Choroid plexus epithelial cell (primary cell): ENCODE data around the gene CARD14.
"Not testable (repeated sequence)": the region's sequence is repeated elsewhere in the genome, so short reads cannot be mapped to it uniquely, and the experiment has no call there.

ENCODE experiments used
- DNase-seq: peaks from one replicate; pipeline ENCODE4 v3.0.0-alpha.2; 2010; ENCODE audit warnings: low read depth
- H3K4me3 ChIP-seq: 2 replicates; pipeline ENCODE4 v1.5.1; 2011; ENCODE audit warnings: low read depth, mild to moderate bottlenecking, control low read depth, low read length, moderate library complexity
- CTCF ChIP-seq: conservative IDR thresholded peaks from 2 replicates; pipeline ENCODE4 v1.5.1; 2011; ENCODE audit warnings: low read depth, mild to moderate bottlenecking, control low read depth, inconsistent platforms, low read length, moderate library complexity

Gene CARD14

GRCh38 chr17:80191192-80191591 lies 21.4 kb downstream of the CARD14 start:
- no peak for DNase-seq
- TF ChIP-seq CTCF = no peak
- no peak overlapping the region for H3K4me3 ChIP-seq

- no peak for DNase-seq
- no peak for TF ChIP-seq CTCF
- no peak overlapping the region for H3K4me3 ChIP-seq
Observed at GRCh38 chr17:80191865-80192661, 22.2 kb downstream of the CARD14 start.

GRCh38 chr17:80195141-80195540 lies 25.3 kb downstream of the CARD14 start:
- H3K4me3 ChIP-seq = no peak overlapping the region
- no peak for DNase-seq
- TF ChIP-seq CTCF = no peak

GRCh38 chr17:80195671-80196529 lies 26.1 kb downstream of the CARD14 start:
- peak; percentile 93 for TF ChIP-seq CTCF
- no peak overlapping the region for H3K4me3 ChIP-seq
- peak; percentile 2 for DNase-seq

- H3K4me3 ChIP-seq = no peak overlapping the region
- DNase-seq = no peak
- no peak for TF ChIP-seq CTCF
Observed at GRCh38 chr17:80196652-80197051, 26.8 kb downstream of the CARD14 start.

GRCh38 chr17:80198144-80198661 lies 28.4 kb downstream of the CARD14 start:
- no peak overlapping the region for H3K4me3 ChIP-seq
- no peak for DNase-seq
- TF ChIP-seq CTCF = no peak

GRCh38 chr17:80199295-80199694 lies 29.5 kb downstream of the CARD14 start:
- not testable (repeated sequence) for DNase-seq, H3K4me3 ChIP-seq
